ENCODE data around the gene ACTG1. TPM values are rescaled to one million over a fixed set of nuclear protein-coding genes. Genes with fewer than 3 reads are reported as not detected.
A peak's percentile ranks its signal among the peaks of the same experiment; 100 is the strongest.

ACTG1 gene
- total and polyA plus RNA-seq, 2 of the 13 experiments (the other 11 are each of a cell fraction or from before 2014, with no cell fraction given), result 973 to 1,138 TPM

- TF ChIP-seq ZBTB8A (CRISPR knock-in tag; IDR thresholded peaks at IDR 0.05; ENCODE audit: borderline replicate concordance, low read depth) (0 out of 2 replicates have a peak, but pooled peaks have one; percentile 53), KAT2B (IDR thresholded peaks at IDR 0.05; ENCODE audit: borderline replicate concordance, low read depth, low read length) (no peak), ZNF282 (IDR thresholded peaks at IDR 0.05; ENCODE audit: partially characterized antibody) (no peak), MTF2 (CRISPR knock-in tag; IDR thresholded peaks at IDR 0.05; ENCODE audit: borderline replicate concordance) (no peak; the same call in 1 of the 2 replicates), ZNF326 (CRISPR knock-in tag; IDR thresholded peaks at IDR 0.05; ENCODE audit: borderline replicate concordance) (no peak), ZBTB7A (CRISPR knock-in tag; IDR thresholded peaks at IDR 0.05) (no peak; the same call in 1 of the 2 replicates), ZNF383 (CRISPR knock-in tag; IDR thresholded peaks at IDR 0.05; ENCODE audit: borderline replicate concordance) (peak; percentile 89; the same call in 1 of the 2 replicates), ATF1 (CRISPR knock-in tag; IDR thresholded peaks at IDR 0.05) (no peak), ZNF260 (CRISPR knock-in tag; IDR thresholded peaks at IDR 0.05; ENCODE audit: borderline replicate concordance, low read depth) (no peak), ZNF276 (CRISPR knock-in tag; IDR thresholded peaks at IDR 0.05; ENCODE audit: low read depth) (peak; percentile 95), SMYD3 (CRISPR knock-in tag; IDR thresholded peaks at IDR 0.05) (no peak), NBN (conservative IDR thresholded peaks at IDR 0.05) (no peak), BATF2 (CRISPR knock-in tag; IDR thresholded peaks at IDR 0.05) (no peak), BRD4 (CRISPR knock-in tag; IDR thresholded peaks at IDR 0.05) (no peak), ZNF704 (CRISPR knock-in tag; IDR thresholded peaks at IDR 0.05; ENCODE audit: borderline replicate concordance) (0 out of 2 replicates have a peak, but pooled peaks have one; percentile 19), TCF7 (IDR thresholded peaks at IDR 0.05; ENCODE audit: low read depth) (no peak), ZBTB49 (CRISPR knock-in tag; IDR thresholded peaks at IDR 0.05; ENCODE audit: borderline replicate concordance) (no peak), SNAPC2 (CRISPR knock-in tag; IDR thresholded peaks at IDR 0.05) (no peak), HMGXB4 (CRISPR knock-in tag; IDR thresholded peaks at IDR 0.05; ENCODE audit: borderline replicate concordance in 1 of 2, low read depth in 1 of 2) (peak; percentile 27 to 76; a peak in 3 of 4 replicates), CREM (IDR thresholded peaks at IDR 0.05) (no peak), CREM (CRISPR knock-in tag; IDR thresholded peaks at IDR 0.05) (no peak), NFYB (CRISPR knock-in tag; IDR thresholded peaks at IDR 0.05) (no peak)
Measured at GRCh38 chr17:81519284-81520020, 6.9 kb upstream of the ACTG1 start (continued).
